Measurements from ENCODE around the gene ADGRD2. TPM values are rescaled to one million over a fixed set of nuclear protein-coding genes. Genes with fewer than 3 reads are reported as not detected.

The ADGRD2 gene
- total RNA-seq, 1 donor from 2014 or later: 0.78 TPM

- no peak overlapping the region for H3K27ac Mint-ChIP-seq
- no peak for DNase-seq (ENCODE audit: low spot score in 2 of 2, unreplicated experiment in 2 of 2)
- TF ChIP-seq CTCF (IDR thresholded peaks at IDR 0.05; ENCODE audit: unreplicated experiment): no peak
- H3K36me3 Mint-ChIP-seq: no peaks in the 10 kb centered on the region
- no peaks in the 10 kb centered on the region for H3K4me1 Mint-ChIP-seq
- H3K4me3 Mint-ChIP-seq: no peak overlapping the region
- no peaks in the 10 kb centered on the region for H3K9me3 Mint-ChIP-seq
- peaks cover 11% of the 10 kb centered on the region for H3K27me3 Mint-ChIP-seq (ENCODE audit: low read depth)
These were observed 21.3 kb upstream of the ADGRD2 start for GRCh38 chr9:124428751-124429529.

GRCh38 chr9:124429530-124429867 lies 20.8 kb upstream of the ADGRD2 start:
- no peak overlapping the region for H3K27ac Mint-ChIP-seq
- DNase-seq (ENCODE audit: low spot score in 2 of 2, unreplicated experiment in 2 of 2): no peak
- H3K27me3 Mint-ChIP-seq (ENCODE audit: low read depth): peaks cover 5% of the 10 kb centered on the region
- no peaks in the 10 kb centered on the region for H3K4me1 Mint-ChIP-seq
- H3K36me3 Mint-ChIP-seq: no peaks in the 10 kb centered on the region
- no peaks in the 10 kb centered on the region for H3K9me3 Mint-ChIP-seq
- no peak for TF ChIP-seq CTCF (IDR thresholded peaks at IDR 0.05; ENCODE audit: unreplicated experiment)
- H3K4me3 Mint-ChIP-seq: no peak overlapping the region

- no peak for TF ChIP-seq CTCF (IDR thresholded peaks at IDR 0.05; ENCODE audit: unreplicated experiment)
- Mint-ChIP-seq H3K27ac (no peak overlapping the region), H3K36me3 (peaks cover 2% of the 10 kb centered on the region), H3K4me3 (no peak overlapping the region), H3K4me1 (no peaks in the 10 kb centered on the region), H3K9me3 (peaks cover 3% of the 10 kb centered on the region), H3K27me3 (ENCODE audit: low read depth) (peaks cover 5% of the 10 kb centered on the region)
- no peak for DNase-seq (ENCODE audit: low spot score in 2 of 2, unreplicated experiment in 2 of 2)
These were observed 13.9 kb upstream of the ADGRD2 start for GRCh38 chr9:124436320-124436719.

- H3K4me3 Mint-ChIP-seq: no peak overlapping the region
- H3K4me1 Mint-ChIP-seq: no peaks in the 10 kb centered on the region
- TF ChIP-seq CTCF (IDR thresholded peaks at IDR 0.05; ENCODE audit: unreplicated experiment): no peak
- peaks cover 2% of the 10 kb centered on the region for H3K36me3 Mint-ChIP-seq
- H3K9me3 Mint-ChIP-seq: peaks cover 3% of the 10 kb centered on the region
- peaks cover 6% of the 10 kb centered on the region for H3K27me3 Mint-ChIP-seq (ENCODE audit: low read depth)
- no peak overlapping the region for H3K27ac Mint-ChIP-seq
- no peak for DNase-seq (ENCODE audit: low spot score in 2 of 2, unreplicated experiment in 2 of 2)
These were observed 13.2 kb upstream of the ADGRD2 start for GRCh38 chr9:124437086-124437485.

GRCh38 chr9:124438091-124438490 lies 12.2 kb upstream of the ADGRD2 start:
- H3K4me3 Mint-ChIP-seq: no peak overlapping the region
- no peaks in the 10 kb centered on the region for H3K4me1 Mint-ChIP-seq
- peaks cover 4% of the 10 kb centered on the region for H3K27me3 Mint-ChIP-seq (ENCODE audit: low read depth)
- no peak for TF ChIP-seq CTCF (IDR thresholded peaks at IDR 0.05; ENCODE audit: unreplicated experiment)
- H3K27ac Mint-ChIP-seq: no peak overlapping the region
- H3K9me3 Mint-ChIP-seq: peaks cover 3% of the 10 kb centered on the region
- H3K36me3 Mint-ChIP-seq: peaks cover 2% of the 10 kb centered on the region
- DNase-seq (ENCODE audit: low spot score in 2 of 2, unreplicated experiment in 2 of 2): no peak

Data from mesothelial cell of epicardium (in vitro differentiated cells).